Endodermal cell (in vitro differentiated cells): ENCODE data around the gene COG2. TPM values are rescaled to one million over a fixed set of nuclear protein-coding genes. Genes with fewer than 3 reads are reported as not detected.

ENCODE experiments used
- DNase-seq: peaks from one replicate; pipeline ENCODE4 v3.0.0-alpha.2; 2017
- H3K27ac ChIP-seq: 2 replicates; pipeline ENCODE4 v1.5.1; 2013; ENCODE audit warnings: mild to moderate bottlenecking, low read depth, low read length, moderate library complexity
- H3K27me3 ChIP-seq: 2 replicates; pipeline ENCODE4 v1.6.1; 2013; ENCODE audit warnings: mild to moderate bottlenecking, low read length, moderate library complexity; ENCODE audit not compliant: insufficient read depth, control insufficient read depth, poor library complexity, severe bottlenecking
- H3K36me3 ChIP-seq: 2 replicates; pipeline ENCODE4 v1.7.0; 2013; ENCODE audit warnings: mild to moderate bottlenecking, low read length, moderate library complexity; ENCODE audit not compliant: control insufficient read depth, insufficient read depth
- H3K4me1 ChIP-seq: one replicate; pipeline ENCODE4 v1.7.0; 2013; ENCODE audit warnings: low read length; ENCODE audit not compliant: control insufficient read depth, insufficient read depth
- H3K4me3 ChIP-seq: 2 replicates; pipeline ENCODE4 v1.5.1; 2013; ENCODE audit warnings: mild to moderate bottlenecking, low read length, moderate library complexity
- H3K9ac ChIP-seq: 2 replicates; pipeline ENCODE4 v1.6.1; 2013; ENCODE audit warnings: mild to moderate bottlenecking, low read length, moderate library complexity; ENCODE audit not compliant: poor library complexity, severe bottlenecking; ENCODE audit errors: extremely low read depth
- H3K9me3 ChIP-seq: 2 replicates; pipeline ENCODE4 v1.6.1; 2013; ENCODE audit warnings: mild to moderate bottlenecking, low read length, moderate library complexity; ENCODE audit not compliant: control insufficient read depth
- H3K27ac Mint-ChIP-seq: 2 replicates; pipeline ENCODE4 v1.8.0; 2020; ENCODE audit warnings: mixed read lengths
- H3K27me3 Mint-ChIP-seq: 2 replicates; pipeline ENCODE4 v1.8.0; 2021; ENCODE audit warnings: mild to moderate bottlenecking, mixed read lengths; ENCODE audit not compliant: insufficient read depth
- H3K36me3 Mint-ChIP-seq: 2 replicates; pipeline ENCODE4 v1.8.0; 2020; ENCODE audit warnings: low read depth, mixed read lengths
- H3K4me1 Mint-ChIP-seq: 2 replicates; pipeline ENCODE4 v1.8.0; 2020; ENCODE audit warnings: mixed read lengths
- H3K4me3 Mint-ChIP-seq: 2 replicates; pipeline ENCODE4 v1.8.0; 2020; ENCODE audit warnings: mild to moderate bottlenecking, moderate library complexity, mixed read lengths
- H3K9me3 Mint-ChIP-seq: 2 replicates; pipeline ENCODE4 v1.8.0; 2020; ENCODE audit warnings: mild to moderate bottlenecking, mixed read lengths
- CTCF ChIP-seq: fragments of 200-600 bp; sonication (generic); conservative IDR thresholded peaks from 2 replicates; pipeline ENCODE4 v1.5.0; 2021; ENCODE audit warnings: antibody characterized with exemption, mild to moderate bottlenecking
- WGBS, 2 experiments: methylation state at CpG; one replicate each; pipeline versions ENCODE4 v1.1.5 to v1.1.7; 2013; ENCODE audit warnings: missing lambda C conversion rate in 2 of 2, mixed read lengths in 1 of 2; ENCODE audit not compliant: insufficient coverage in 1 of 2, insufficient read length in 1 of 2; 5-methylcytosine and 5-hydroxymethylcytosine counted together
- total RNA-seq, 2 donors: library from RNA; stranded (reverse); fragmentation: NEBNext Ultra II Directional in 1 of 2; extraction: Animal tissue kit (Norgen Biotek cat#: 25700) in 1 of 2; gene quantifications; 2 replicates in 1 of 2; 3 replicates in 1 of 2; pipeline ENCODE4 v1.2.1, GENCODE V29; 2021

COG2 gene
- total RNA-seq, 2 donors from 2014 or later = 26.1 to 29.7 TPM

GRCh38 chr1:230609208-230609607, 33.1 kb upstream of the COG2 start:
- Histone ChIP-seq H3K4me1 (no peaks in the 10 kb centered on the region), H3K4me3 (no peak overlapping the region), H3K27me3 (no peaks in the 10 kb centered on the region), H3K9me3 (no peaks in the 10 kb centered on the region), H3K27ac (no peak overlapping the region), H3K36me3 (no peaks in the 10 kb centered on the region), H3K9ac (no peak overlapping the region)
- DNase-seq = no peak
- no peaks in the 10 kb centered on the region for H3K9me3 Mint-ChIP-seq
- H3K27me3 Mint-ChIP-seq = no peaks in the 10 kb centered on the region
- H3K4me1 Mint-ChIP-seq = no peaks in the 10 kb centered on the region
- TF ChIP-seq CTCF = no peak
- no peak overlapping the region for H3K27ac Mint-ChIP-seq
- WGBS, 2 experiments = 93% methylated on average over 2 of the region's 2 CpGs
- H3K4me3 Mint-ChIP-seq = no peak overlapping the region
- H3K36me3 Mint-ChIP-seq = no peaks in the 10 kb centered on the region

DNA sequence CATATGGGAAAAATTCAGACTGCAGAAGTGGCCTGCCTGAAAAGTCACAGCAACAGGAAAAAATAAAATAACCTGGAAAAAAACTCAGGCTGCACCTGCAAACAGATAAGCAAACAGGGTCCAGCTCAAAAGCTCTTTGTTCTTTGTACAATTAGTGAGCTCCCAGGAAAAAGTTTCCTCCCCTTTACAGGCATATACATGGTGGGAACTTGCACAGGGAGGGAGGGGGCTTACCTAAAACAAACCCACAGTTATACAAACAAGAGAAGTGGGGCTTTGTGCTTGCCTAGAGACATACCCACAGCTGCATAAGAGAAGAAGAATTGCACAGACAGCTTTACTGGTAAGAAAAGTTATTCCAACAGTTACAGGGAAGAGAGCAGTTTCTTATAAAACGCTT, 31.7 kb upstream of the COG2 start:
- H3K27ac ChIP-seq = no peak overlapping the region
- 81 to 88% methylated on average over 1 of the region's 1 CpG for WGBS, 2 experiments
- no peak overlapping the region for H3K4me3 ChIP-seq
- Mint-ChIP-seq H3K4me1 (no peaks in the 10 kb centered on the region), H3K27ac (no peak overlapping the region), H3K4me3 (no peak overlapping the region), H3K27me3 (no peaks in the 10 kb centered on the region), H3K9me3 (no peaks in the 10 kb centered on the region), H3K36me3 (no peaks in the 10 kb centered on the region)
- no peaks in the 10 kb centered on the region for H3K9me3 ChIP-seq
- H3K4me1 ChIP-seq = no peaks in the 10 kb centered on the region
- no peaks in the 10 kb centered on the region for H3K36me3 ChIP-seq
- H3K27me3 ChIP-seq = no peaks in the 10 kb centered on the region
- DNase-seq = no peak
- no peak overlapping the region for H3K9ac ChIP-seq
- TF ChIP-seq CTCF = no peak

DNA sequence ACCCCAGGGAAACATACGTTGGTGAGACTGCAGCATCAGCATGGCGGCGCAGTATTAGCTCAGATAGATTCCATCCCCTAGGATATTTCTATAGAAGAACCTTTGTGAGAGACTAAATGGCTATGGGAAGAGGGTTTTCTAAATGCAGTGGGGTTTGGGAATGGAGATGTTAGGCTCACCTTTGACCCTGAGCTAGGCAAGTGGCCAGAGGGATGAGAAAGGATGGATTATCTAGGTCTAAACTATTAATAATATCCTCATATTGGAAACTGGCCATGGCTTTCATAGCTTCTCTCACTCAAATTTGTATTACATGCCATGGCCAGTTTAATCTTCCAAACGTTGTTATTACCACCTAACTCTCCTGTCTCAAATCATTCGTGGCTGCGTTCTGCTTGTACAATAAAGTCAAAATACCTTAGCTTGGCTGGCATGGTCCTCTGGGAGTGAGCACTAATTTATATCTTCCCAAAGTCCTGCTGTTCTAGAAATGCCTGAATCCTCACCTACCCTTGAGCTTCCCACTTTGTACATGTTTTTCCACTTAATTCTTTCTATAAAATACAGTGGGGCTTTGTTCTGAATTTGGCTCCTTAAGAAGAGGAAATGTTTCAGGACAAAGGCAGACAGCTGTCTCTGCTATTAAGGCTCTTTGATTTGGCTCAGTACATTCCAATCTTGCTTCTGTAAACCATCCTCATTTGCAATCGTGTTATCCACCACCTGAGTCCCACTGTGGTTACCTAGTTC, 31.0 kb upstream of the COG2 start:
- H3K27me3 Mint-ChIP-seq = no peaks in the 10 kb centered on the region
- no peaks in the 10 kb centered on the region for H3K9me3 Mint-ChIP-seq
- H3K4me1 Mint-ChIP-seq = no peaks in the 10 kb centered on the region
- no peak overlapping the region for H3K4me3 ChIP-seq
- no peak overlapping the region for H3K27ac ChIP-seq
- no peaks in the 10 kb centered on the region for H3K4me1 ChIP-seq
- H3K9me3 ChIP-seq = no peaks in the 10 kb centered on the region
- no peak for TF ChIP-seq CTCF
- no peak for DNase-seq
- H3K36me3 Mint-ChIP-seq = no peaks in the 10 kb centered on the region
- H3K9ac ChIP-seq = no peak overlapping the region
- no peaks in the 10 kb centered on the region for H3K27me3 ChIP-seq
- 90 to 93% methylated on average over 4 to 7 of the region's 7 CpGs for WGBS, 2 experiments
- H3K27ac Mint-ChIP-seq = no peak overlapping the region
- no peaks in the 10 kb centered on the region for H3K36me3 ChIP-seq
- H3K4me3 Mint-ChIP-seq = no peak overlapping the region
